Neural cell (in vitro differentiated cells): ENCODE results near the gene CLCNKB. TPM values are rescaled to one million over a fixed set of nuclear protein-coding genes. Genes with fewer than 3 reads are reported as not detected.
A peak's percentile ranks its signal among the peaks of the same experiment; 100 is the strongest.

ENCODE experiments used
- H2AFZ ChIP-seq: fragments of 200-600, 300-800 bp; sonication (generic), shearing (Covaris generic); 2 replicates; pipeline ENCODE4 v1.6.0; 2014; ENCODE audit warnings: low read depth, mild to moderate bottlenecking, antibody characterized with exemption, low read length, moderate library complexity
- H3F3A ChIP-seq: fragments of 200-600 bp; shearing (Covaris generic); 2 replicates; pipeline ENCODE4 v1.6.1; 2016; ENCODE audit warnings: mild to moderate bottlenecking, moderate library complexity, mixed read lengths, antibody characterized with exemption, low read length; ENCODE audit not compliant: insufficient read depth, poor library complexity, severe bottlenecking
- H3K27ac ChIP-seq: fragments of 200-600, 300-800 bp; sonication (generic), shearing (Covaris generic); 2 replicates; pipeline ENCODE4 v1.5.1; 2014; ENCODE audit warnings: mild to moderate bottlenecking, low read length, moderate library complexity
- H3K27me3 ChIP-seq: fragments of 300-800, 200-600 bp; sonication (generic), shearing (Covaris generic); 2 replicates; pipeline ENCODE4 v1.6.0; 2014; ENCODE audit warnings: mild to moderate bottlenecking, low read depth, low read length, moderate library complexity; ENCODE audit not compliant: insufficient read depth
- H3K36me3 ChIP-seq: fragments of 300-800, 200-600 bp; sonication (generic), shearing (Covaris generic); 2 replicates; pipeline ENCODE4 v1.5.1; 2014; ENCODE audit warnings: mild to moderate bottlenecking, antibody characterized with exemption, low read length, moderate library complexity; ENCODE audit not compliant: insufficient read depth
- H3K4me2 ChIP-seq: fragments of 300-800, 200-600 bp; sonication (generic), shearing (Covaris generic); 2 replicates; pipeline ENCODE4 v1.6.0; 2014; ENCODE audit warnings: mild to moderate bottlenecking, low read length
- H3K4me3 ChIP-seq: fragments of 300-800, 200-600 bp; sonication (generic), shearing (Covaris generic); 2 replicates; pipeline ENCODE4 v1.5.1; 2014; ENCODE audit warnings: mild to moderate bottlenecking, low read length, moderate library complexity
- H3K79me2 ChIP-seq: fragments of 200-600 bp; shearing (Covaris generic); replicated peaks from 2 replicates; pipeline ENCODE4 v1.6.0; 2014; ENCODE audit warnings: mild to moderate bottlenecking, low read length, moderate library complexity; ENCODE audit not compliant: insufficient read depth
- H3K9ac ChIP-seq: fragments of 300-800, 200-600 bp; sonication (generic), shearing (Covaris generic); 2 replicates; pipeline ENCODE4 v1.6.1; 2016; ENCODE audit warnings: mild to moderate bottlenecking, low read length, mixed read lengths
- H3K9me2 ChIP-seq: fragments of 200-600 bp; shearing (Covaris generic); 2 replicates; pipeline ENCODE4 v1.6.1; 2016; ENCODE audit warnings: mild to moderate bottlenecking, low read length, mixed read lengths; ENCODE audit not compliant: insufficient read depth
- H3K9me3 ChIP-seq: fragments of 200-600, 300-800 bp; sonication (generic), shearing (Covaris generic); 2 replicates; pipeline ENCODE4 v1.6.1; 2016; ENCODE audit warnings: mild to moderate bottlenecking, mixed run types, low read length, moderate library complexity, mixed read lengths
- H4K20me1 ChIP-seq: fragments of 200-600 bp; shearing (Covaris generic); 2 replicates; pipeline ENCODE4 v1.6.1; 2016; ENCODE audit warnings: mild to moderate bottlenecking, mixed run types; ENCODE audit not compliant: insufficient read depth
- EP300 ChIP-seq: fragments of 450-650 bp; conservative IDR thresholded peaks from 2 replicates; pipeline ENCODE4 v1.6.1; 2014; ENCODE audit warnings: antibody characterized with exemption, mild to moderate bottlenecking, moderate library complexity; ENCODE audit not compliant: poor library complexity, severe bottlenecking
- EZH2 ChIP-seq: fragments of 200-600, 300-800 bp; shearing (Covaris generic), sonication (generic); IDR thresholded peaks from 2 replicates; pipeline ENCODE4 v1.6.1; 2014; ENCODE audit warnings: antibody characterized with exemption, low read length, borderline replicate concordance, mild to moderate bottlenecking; ENCODE audit not compliant: insufficient read depth, poor library complexity, severe bottlenecking
- POLR2AphosphoS5 ChIP-seq: IDR thresholded peaks from 2 replicates; pipeline ENCODE4 v1.6.1; 2012
- RAD21 ChIP-seq: fragments of 450-650 bp; conservative IDR thresholded peaks from 2 replicates; pipeline ENCODE4 v1.6.1; 2014; ENCODE audit warnings: antibody characterized with exemption, mild to moderate bottlenecking, moderate library complexity
- SMC3 ChIP-seq: fragments of 450-650 bp; conservative IDR thresholded peaks from 2 replicates; pipeline ENCODE4 v1.6.1; 2014; ENCODE audit warnings: antibody characterized with exemption, mild to moderate bottlenecking, moderate library complexity; ENCODE audit not compliant: poor library complexity
- TAF1 ChIP-seq: IDR thresholded peaks from 2 replicates; pipeline ENCODE4 v1.6.1; 2012; ENCODE audit warnings: low read depth
- polyA plus RNA-seq: library from polyadenylated mRNA; depleted of rRNA; stranded (reverse); fragments of >200 nt; gene quantifications from 2 replicates; pipeline ENCODE4 v1.2.3, GENCODE V29; 2014
- TF ChIP-seq, protein P1 (sequence below): fragments of 450-650 bp; IDR thresholded peaks from 2 replicates; pipeline ENCODE4 v1.5.1; 2014; ENCODE audit warnings: antibody characterized with exemption, mild to moderate bottlenecking, moderate library complexity; ENCODE audit not compliant: poor library complexity, severe bottlenecking
- TF ChIP-seq, protein P2 (sequence below): IDR thresholded peaks from 2 replicates; pipeline ENCODE4 v1.6.1; 2012; ENCODE audit warnings: borderline replicate concordance

Gene CLCNKB
- polyA plus RNA-seq, 1 donor from 2014 or later, result not detected

DNA sequence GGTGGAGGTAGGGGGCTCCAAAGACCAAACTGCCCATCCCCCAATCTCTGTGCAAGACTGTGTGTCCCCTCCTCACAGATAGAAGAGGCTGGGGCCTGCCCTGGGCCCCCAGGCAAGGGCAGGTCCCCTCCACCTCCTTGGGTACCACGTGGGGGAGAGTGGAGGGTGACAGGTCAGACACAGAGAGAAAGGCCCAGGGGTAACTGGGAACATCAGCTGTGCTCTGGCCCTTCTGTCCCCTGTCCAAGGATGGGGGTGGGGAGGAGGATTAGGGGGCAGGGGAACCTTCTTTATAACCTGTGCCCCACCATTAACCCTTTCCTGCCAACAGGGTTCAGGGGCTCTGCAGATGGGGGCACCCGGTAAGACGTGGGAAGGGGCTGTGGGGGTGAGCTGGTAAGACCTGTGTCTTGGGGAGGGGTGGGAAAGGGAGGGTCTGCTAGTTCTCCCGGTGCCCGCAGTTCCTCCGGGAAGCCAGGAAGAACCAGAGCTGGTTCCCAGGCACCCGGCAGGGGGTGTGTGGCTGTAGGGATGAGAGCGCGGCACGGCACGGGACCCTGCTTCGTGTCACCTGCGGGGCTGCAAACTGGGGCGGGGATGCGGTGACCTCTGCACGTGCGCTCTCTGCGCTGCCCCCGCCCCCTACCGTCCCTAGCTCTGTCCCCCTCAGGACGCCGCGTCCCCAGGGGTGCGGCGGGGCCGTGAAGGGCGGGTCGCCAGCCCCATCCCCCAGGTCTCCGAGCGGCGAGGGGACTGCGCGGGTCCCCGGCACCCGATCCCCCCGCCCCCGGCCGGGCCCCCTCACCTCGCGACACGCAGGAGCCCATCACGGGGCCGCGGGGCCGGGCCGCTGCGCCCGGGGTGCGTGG is 29.3 kb downstream of the CLCNKB start:
- peak overlapping the region; percentile 57 for H3K9ac ChIP-seq

DNA sequence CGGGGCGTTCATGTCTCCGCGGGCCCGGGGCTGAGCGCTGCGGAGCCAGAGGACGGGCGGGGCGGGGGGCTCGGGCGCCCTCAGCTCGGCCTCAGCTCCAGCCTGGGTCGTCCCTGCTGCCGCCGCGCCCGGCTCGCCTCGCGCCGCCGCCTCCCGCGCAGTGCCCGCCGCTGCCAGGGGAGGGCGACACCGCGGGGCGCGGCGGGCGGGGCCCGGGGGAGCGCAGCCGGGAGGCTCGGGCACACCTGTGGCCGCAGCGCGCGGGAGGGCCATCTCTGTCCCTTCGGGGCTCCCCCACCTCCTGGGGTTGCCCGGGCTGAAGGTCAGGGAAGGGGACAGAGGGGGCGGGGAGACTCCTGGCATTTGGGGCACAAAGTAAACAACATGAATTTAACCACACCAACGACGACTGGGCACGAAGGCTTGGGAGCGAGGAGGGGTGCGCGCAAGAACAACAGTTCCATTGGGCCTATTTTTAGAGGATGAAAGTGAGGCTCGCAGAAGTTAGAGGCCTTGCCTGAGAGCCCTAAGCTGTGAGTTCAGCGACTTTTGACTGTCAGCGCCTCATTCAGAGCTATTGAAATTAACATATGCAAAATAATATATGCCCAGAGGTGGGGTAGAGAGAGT is 30.0 kb downstream of the CLCNKB start, which contains the start of gene FAM131C:
Gene FAM131C (minus strand): TSS at position 162 of the 630 bp plus-strand sequence. CDS start 209 bp downstream, outside the sequence.
- Histone ChIP-seq H3K4me2 (peak within 1 kb of the TSS; percentile 17), H3K79me2 (no peaks in the 10 kb centered on the region), H3K9ac (peak within 1 kb of the TSS; percentile 57), H3K27ac (no peak within 1 kb of the TSS), H3K27me3 (peaks cover 10% of the 10 kb centered on the region), H3K9me2 (no peaks in the 10 kb centered on the region), H2AFZ (no peak within 1 kb of the TSS), H3K36me3 (no peaks in the 10 kb centered on the region), H3F3A (no peaks in the 10 kb centered on the region), H4K20me1 (no peaks in the 10 kb centered on the region), H3K4me3 (peak within 1 kb of the TSS; percentile 66), H3K9me3 (no peaks in the 10 kb centered on the region)
- TF ChIP-seq, protein P1, sequence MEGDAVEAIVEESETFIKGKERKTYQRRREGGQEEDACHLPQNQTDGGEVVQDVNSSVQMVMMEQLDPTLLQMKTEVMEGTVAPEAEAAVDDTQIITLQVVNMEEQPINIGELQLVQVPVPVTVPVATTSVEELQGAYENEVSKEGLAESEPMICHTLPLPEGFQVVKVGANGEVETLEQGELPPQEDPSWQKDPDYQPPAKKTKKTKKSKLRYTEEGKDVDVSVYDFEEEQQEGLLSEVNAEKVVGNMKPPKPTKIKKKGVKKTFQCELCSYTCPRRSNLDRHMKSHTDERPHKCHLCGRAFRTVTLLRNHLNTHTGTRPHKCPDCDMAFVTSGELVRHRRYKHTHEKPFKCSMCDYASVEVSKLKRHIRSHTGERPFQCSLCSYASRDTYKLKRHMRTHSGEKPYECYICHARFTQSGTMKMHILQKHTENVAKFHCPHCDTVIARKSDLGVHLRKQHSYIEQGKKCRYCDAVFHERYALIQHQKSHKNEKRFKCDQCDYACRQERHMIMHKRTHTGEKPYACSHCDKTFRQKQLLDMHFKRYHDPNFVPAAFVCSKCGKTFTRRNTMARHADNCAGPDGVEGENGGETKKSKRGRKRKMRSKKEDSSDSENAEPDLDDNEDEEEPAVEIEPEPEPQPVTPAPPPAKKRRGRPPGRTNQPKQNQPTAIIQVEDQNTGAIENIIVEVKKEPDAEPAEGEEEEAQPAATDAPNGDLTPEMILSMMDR, result peak; percentile 67
- TF ChIP-seq SMC3 (peak; percentile 59), RAD21 (peak; percentile 11), EZH2 (no peak), EP300 (no peak)

More for the DNA sequence above, 29.3 kb downstream of the CLCNKB start:
- no peaks in the 10 kb centered on the region for H4K20me1 ChIP-seq
- H3K9me2 ChIP-seq, result no peaks in the 10 kb centered on the region
- H3K27me3 ChIP-seq, result peaks cover 10% of the 10 kb centered on the region
- no peaks in the 10 kb centered on the region for H3K79me2 ChIP-seq
- TF ChIP-seq EZH2, result no peak
- no peak for TF ChIP-seq TAF1
- TF ChIP-seq, protein P2, sequence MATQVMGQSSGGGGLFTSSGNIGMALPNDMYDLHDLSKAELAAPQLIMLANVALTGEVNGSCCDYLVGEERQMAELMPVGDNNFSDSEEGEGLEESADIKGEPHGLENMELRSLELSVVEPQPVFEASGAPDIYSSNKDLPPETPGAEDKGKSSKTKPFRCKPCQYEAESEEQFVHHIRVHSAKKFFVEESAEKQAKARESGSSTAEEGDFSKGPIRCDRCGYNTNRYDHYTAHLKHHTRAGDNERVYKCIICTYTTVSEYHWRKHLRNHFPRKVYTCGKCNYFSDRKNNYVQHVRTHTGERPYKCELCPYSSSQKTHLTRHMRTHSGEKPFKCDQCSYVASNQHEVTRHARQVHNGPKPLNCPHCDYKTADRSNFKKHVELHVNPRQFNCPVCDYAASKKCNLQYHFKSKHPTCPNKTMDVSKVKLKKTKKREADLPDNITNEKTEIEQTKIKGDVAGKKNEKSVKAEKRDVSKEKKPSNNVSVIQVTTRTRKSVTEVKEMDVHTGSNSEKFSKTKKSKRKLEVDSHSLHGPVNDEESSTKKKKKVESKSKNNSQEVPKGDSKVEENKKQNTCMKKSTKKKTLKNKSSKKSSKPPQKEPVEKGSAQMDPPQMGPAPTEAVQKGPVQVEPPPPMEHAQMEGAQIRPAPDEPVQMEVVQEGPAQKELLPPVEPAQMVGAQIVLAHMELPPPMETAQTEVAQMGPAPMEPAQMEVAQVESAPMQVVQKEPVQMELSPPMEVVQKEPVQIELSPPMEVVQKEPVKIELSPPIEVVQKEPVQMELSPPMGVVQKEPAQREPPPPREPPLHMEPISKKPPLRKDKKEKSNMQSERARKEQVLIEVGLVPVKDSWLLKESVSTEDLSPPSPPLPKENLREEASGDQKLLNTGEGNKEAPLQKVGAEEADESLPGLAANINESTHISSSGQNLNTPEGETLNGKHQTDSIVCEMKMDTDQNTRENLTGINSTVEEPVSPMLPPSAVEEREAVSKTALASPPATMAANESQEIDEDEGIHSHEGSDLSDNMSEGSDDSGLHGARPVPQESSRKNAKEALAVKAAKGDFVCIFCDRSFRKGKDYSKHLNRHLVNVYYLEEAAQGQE, result no peak
- TF ChIP-seq POLR2AphosphoS5, result no peak
- no peaks in the 10 kb centered on the region for H3K9me3 ChIP-seq
- H3K27ac ChIP-seq, result no peak overlapping the region
- no peak overlapping the region for H3K4me2 ChIP-seq
- no peaks in the 10 kb centered on the region for H3K36me3 ChIP-seq
- H3F3A ChIP-seq, result no peaks in the 10 kb centered on the region
- peak overlapping the region; percentile 66 for H3K4me3 ChIP-seq
- no peak overlapping the region for H2AFZ ChIP-seq
